Retinal pigment epithelial cell (primary cell): ENCODE measurements around the gene HMGCLL1.

Source experiments
- DNase-seq: peaks from one replicate; pipeline ENCODE4 v3.0.0-alpha.2; 2010; ENCODE audit warnings: low read depth
- H3K4me3 ChIP-seq: 2 replicates; pipeline ENCODE4 v1.5.1; 2011; ENCODE audit warnings: mild to moderate bottlenecking, low read length, control low read depth, moderate library complexity
- TF ChIP-seq, protein P1 (sequence below): conservative IDR thresholded peaks from 2 replicates; pipeline ENCODE4 v1.5.1; 2011; ENCODE audit warnings: low read depth, low read length, control low read depth, inconsistent platforms

The HMGCLL1 gene

DNA sequence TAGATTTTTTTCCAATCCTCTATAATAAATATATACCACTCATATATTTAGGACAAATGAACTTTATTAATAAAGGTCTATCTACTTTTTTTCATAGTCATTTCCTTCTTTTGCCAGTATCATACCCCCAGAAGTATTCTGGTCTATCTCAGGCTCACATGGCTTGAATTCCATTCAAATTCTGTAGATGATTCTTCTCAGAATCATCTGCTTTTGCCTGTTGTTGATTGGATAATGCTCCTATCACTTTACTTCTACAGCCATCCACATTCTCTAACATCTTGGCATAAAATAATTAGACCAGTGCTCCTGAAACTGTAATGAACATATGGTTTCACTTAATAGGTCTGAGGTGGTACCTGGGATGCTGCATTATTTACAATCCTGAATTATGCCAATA is 130.5 kb downstream of the HMGCLL1 start:
- TF ChIP-seq, protein P1, sequence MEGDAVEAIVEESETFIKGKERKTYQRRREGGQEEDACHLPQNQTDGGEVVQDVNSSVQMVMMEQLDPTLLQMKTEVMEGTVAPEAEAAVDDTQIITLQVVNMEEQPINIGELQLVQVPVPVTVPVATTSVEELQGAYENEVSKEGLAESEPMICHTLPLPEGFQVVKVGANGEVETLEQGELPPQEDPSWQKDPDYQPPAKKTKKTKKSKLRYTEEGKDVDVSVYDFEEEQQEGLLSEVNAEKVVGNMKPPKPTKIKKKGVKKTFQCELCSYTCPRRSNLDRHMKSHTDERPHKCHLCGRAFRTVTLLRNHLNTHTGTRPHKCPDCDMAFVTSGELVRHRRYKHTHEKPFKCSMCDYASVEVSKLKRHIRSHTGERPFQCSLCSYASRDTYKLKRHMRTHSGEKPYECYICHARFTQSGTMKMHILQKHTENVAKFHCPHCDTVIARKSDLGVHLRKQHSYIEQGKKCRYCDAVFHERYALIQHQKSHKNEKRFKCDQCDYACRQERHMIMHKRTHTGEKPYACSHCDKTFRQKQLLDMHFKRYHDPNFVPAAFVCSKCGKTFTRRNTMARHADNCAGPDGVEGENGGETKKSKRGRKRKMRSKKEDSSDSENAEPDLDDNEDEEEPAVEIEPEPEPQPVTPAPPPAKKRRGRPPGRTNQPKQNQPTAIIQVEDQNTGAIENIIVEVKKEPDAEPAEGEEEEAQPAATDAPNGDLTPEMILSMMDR, result no peak
- H3K4me3 ChIP-seq, result no peak overlapping the region
- no peak for DNase-seq

DNA sequence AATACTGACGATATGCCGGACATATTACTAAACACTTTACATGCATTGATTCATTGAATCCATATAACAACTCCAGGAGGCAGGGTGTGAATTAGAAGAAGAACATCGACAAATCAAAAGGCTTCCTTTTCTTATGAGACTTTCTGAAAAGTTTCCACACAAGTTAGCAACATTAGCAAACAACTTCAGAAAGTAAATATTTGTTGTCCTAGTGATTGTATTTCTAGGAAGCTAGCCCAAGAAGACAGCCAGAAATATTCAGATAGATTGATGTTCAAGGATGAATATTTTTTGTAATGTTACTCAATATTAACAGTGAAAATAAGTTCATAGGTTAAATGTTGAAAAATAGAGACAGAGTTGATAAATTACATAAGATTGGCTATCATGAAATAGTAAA is 131.1 kb downstream of the HMGCLL1 start:
- H3K4me3 ChIP-seq, result no peak overlapping the region
- DNase-seq, result no peak
- TF ChIP-seq, protein P1, result no peak

DNA sequence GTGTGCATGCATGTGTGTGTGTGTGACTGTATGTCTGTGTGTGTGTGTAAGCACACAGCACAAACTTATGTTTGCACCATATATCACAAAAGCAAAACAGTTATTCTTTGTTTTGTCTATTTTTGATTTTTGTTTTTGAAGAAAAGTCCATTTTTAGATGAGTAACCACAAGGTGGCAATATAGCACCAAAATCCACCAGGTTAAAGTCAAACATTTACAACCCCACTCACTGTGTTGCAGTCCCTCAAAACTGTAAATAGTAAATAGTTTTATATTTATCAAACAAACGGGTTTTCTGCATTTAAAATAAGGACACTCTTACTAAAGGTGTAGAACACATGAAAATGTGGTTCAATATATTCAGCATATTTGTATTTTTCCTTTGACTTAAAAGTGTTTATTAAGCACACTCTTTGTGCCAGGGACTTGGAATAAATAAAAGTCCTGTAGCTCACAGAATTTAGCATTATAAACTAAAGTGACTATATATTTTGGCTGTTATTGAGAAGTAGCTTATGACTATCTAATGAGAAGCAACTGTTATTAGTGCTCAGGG is 133.3 kb downstream of the HMGCLL1 start:
- DNase-seq, result no peak
- TF ChIP-seq, protein P1, result peak; percentile 52
- no peak overlapping the region for H3K4me3 ChIP-seq

DNA sequence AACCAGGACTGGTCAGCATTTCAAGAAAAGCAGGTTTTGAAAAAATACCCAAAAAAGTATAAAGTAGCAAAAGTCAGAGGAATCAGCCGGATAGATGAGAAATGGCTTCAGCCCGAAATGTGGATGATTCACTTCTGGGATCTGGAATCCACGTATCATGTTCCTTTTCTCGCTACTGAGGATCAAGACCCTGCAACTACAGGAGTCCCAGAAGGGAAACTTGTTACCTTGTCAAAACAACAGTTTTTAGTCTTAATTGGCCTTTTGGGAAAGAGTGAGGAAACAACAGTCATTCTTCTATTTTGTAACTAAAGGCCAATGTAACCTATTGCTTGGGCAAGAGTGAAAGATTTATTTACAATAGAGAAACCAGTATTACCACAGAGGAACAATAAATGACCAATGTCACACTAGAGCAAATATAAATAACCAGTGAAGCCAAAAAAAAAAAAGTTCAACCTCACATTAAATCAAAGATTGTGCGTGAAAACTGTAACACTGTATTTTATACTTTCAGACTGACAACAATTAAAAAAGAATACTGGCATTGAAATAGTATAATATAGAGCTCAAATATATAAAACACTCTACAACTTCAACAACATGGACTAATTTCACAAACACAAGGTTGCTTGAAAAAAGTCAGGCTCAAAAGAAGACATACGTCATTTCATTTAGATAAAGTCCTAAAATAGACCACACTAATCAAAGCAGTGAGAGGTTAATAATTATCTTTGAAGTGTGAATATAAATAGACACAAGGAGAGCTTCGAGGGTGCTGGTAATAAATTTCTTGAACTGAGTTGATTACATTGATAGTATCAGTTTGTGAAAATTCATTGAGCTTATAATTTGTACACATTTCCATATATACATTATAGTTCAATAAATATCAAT is 135.5 kb downstream of the HMGCLL1 start:
- no peak overlapping the region for H3K4me3 ChIP-seq
- TF ChIP-seq, protein P1, result no peak
- DNase-seq, result no peak

DNA sequence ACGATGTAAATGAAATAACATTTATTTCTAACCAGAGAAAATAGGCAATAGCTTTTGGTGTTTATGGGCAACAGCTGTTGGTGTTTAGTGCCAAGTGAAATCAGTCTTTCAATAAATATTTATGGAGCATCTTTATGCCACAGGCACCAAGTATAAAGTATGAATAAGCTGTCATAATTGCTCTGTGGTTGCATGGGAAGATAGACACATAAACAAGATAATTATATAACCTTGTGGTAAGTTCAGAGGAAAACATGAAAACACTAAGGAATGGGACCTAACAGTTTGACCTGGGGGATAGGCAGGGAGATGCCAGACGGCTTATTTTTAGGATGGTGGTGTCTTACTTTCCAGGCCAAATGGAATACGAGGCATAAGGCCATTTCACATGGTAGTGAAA is 140.8 kb downstream of the HMGCLL1 start:
- no peak overlapping the region for H3K4me3 ChIP-seq
- TF ChIP-seq, protein P1, result no peak
- DNase-seq, result no peak

DNA sequence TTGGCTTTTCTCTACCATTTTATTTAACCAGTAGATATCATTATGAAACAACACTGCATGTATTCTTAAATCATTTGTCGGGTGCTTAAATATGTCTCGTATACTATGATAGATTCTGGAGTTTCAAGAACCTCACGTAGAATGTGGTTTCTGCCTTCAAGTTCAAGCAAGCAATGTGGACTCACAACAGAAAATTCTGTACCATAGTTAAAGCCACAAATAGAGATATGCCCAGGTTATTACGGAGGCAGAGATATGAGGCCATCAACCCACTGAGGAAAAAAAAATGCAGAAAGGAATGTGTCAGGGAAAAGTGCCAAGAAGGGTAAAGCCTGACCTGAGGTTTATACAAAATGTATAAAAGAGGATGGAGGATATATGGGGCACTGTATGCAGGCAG is 141.9 kb downstream of the HMGCLL1 start:
- DNase-seq, result no peak
- H3K4me3 ChIP-seq, result no peak overlapping the region
- TF ChIP-seq, protein P1, result no peak
